ENCODE data around the gene EDC3. TPM values are rescaled to one million over a fixed set of nuclear protein-coding genes. Genes with fewer than 3 reads are reported as not detected.

The EDC3 gene
- total RNA-seq, 4 donors from 2014 or later = 14.4 to 18.8 (median 17.2) TPM

DNA sequence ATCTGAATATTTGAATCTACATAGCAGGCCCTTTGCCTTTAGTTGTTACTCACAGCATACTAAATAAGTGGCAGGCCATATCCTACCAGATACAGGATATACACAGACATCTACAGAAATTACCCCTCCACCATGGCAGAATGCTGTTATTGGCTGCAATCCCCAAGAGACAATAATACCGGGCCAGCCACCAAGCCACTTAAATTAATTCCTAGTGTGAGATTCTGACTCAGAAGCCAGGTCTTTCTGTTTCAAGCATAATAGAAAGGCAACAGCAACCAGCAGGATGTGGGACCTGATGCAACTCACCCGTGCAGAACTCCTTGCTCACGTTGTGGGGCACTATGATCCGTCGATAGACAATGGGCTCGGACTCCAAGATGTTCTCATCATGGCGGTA, 40.4 kb downstream of the EDC3 start:
- Histone ChIP-seq H3K9me3 (no peaks in the 10 kb centered on the region), H3K36me3 (peaks cover 0 to 10% (median 3%) of the 10 kb centered on the region in 3 donors), H3K27ac (no peak overlapping the region), H3K27me3 (no peaks in the 10 kb centered on the region), H3K4me1 (peaks cover 0 to 51% (median 16%) of the 10 kb centered on the region in 4 donors), H3K4me3 (no peak overlapping the region)
- no peak for DNase-seq (ENCODE audit: low spot score in 2 of 2)
- 80 to 84% methylated on average over 7 of the region's 7 CpGs for WGBS, 2 donors
- no peak for TF ChIP-seq POLR2A (IDR thresholded peaks at IDR 0.05)

DNA sequence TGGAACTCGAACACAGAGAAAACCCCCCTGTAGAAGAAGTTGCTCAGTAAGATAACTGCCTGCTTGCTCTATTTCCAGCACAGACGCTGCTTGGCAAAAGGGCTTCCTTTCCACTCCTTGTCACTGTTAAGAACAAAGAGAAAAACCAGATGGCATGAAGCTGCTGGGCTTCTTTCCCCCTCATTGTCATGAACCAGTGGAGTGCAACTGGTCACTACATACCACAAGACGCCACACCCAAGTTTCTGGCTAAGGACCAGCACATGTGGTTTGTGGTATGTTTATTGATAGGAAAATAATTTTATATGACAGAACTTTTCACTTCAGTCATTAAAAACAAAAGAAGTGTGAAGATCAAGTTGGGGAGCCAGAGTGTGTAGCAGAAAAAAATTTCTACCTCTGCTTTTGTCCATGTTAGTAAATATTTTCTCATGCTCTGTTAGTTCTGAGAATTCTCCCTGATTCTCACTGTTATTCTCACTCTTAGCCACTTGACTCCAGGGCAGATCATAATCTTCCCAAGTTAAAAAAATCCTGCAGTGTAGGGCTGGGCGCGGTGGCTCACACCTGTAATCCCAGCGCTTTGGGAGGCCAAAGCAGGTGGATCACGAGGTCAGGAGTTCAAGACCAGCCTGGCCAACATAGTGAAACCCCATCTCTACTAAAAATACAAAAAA, 42.3 kb downstream of the EDC3 start:
- H3K9me3 ChIP-seq = no peaks in the 10 kb centered on the region
- 67 to 75% methylated on average over 7 of the region's 7 CpGs for WGBS, 2 donors
- H3K36me3 ChIP-seq = peaks cover 0 to 10% (median 3%) of the 10 kb centered on the region in 3 donors
- TF ChIP-seq POLR2A (IDR thresholded peaks at IDR 0.05) (no peak), EP300 (IDR thresholded peaks at IDR 0.05) (no peak)
- TF ChIP-seq, protein P1, sequence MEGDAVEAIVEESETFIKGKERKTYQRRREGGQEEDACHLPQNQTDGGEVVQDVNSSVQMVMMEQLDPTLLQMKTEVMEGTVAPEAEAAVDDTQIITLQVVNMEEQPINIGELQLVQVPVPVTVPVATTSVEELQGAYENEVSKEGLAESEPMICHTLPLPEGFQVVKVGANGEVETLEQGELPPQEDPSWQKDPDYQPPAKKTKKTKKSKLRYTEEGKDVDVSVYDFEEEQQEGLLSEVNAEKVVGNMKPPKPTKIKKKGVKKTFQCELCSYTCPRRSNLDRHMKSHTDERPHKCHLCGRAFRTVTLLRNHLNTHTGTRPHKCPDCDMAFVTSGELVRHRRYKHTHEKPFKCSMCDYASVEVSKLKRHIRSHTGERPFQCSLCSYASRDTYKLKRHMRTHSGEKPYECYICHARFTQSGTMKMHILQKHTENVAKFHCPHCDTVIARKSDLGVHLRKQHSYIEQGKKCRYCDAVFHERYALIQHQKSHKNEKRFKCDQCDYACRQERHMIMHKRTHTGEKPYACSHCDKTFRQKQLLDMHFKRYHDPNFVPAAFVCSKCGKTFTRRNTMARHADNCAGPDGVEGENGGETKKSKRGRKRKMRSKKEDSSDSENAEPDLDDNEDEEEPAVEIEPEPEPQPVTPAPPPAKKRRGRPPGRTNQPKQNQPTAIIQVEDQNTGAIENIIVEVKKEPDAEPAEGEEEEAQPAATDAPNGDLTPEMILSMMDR (IDR thresholded peaks at IDR 0.05) = no peak
- H3K27ac ChIP-seq = peak overlapping the region in 2 of 4 donors; percentile 9 to 34
- H3K4me1 ChIP-seq = peaks cover 0 to 58% (median 16%) of the 10 kb centered on the region in 4 donors
- DNase-seq (ENCODE audit: low spot score in 2 of 2) = no peak
- no peak overlapping the region for H3K4me3 ChIP-seq
- no peaks in the 10 kb centered on the region for H3K27me3 ChIP-seq

DNA sequence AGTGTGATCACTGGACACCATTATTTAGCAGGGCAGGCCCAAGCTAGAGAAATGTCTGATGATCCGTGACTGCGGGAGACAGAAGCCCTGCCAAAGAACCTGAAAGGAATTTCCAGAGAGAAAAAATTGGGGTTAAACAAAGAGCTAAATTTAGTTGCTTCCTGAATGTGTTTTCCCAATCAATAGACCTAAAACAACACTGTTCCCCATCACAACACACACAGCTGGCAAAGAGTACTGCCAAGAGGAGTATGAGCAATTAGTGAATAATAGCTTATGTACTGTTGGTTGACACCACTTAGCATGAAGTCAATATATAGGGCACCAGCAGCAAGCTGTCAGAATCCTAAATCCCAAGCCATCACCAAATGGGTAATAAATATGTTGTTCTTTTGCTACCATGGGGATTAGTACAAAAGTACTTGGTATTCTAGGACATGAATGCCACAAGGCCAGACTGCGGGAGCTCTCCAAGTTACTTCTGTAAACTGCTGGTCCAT, 44.5 kb downstream of the EDC3 start:
- Histone ChIP-seq H3K4me1 (peaks cover 0 to 49% (median 16%) of the 10 kb centered on the region in 4 donors), H3K27me3 (no peaks in the 10 kb centered on the region), H3K36me3 (peaks cover 0 to 10% (median 3%) of the 10 kb centered on the region in 3 donors), H3K4me3 (no peak overlapping the region), H3K9me3 (no peaks in the 10 kb centered on the region), H3K27ac (peak overlapping the region in 2 of 4 donors; percentile 13 to 53)
- DNase-seq (ENCODE audit: low spot score in 2 of 2) = no peak
- WGBS, 2 donors = 50 to 57% methylated on average over 3 of the region's 3 CpGs
- TF ChIP-seq, protein P1 (IDR thresholded peaks at IDR 0.05) = no peak
- TF ChIP-seq POLR2A (IDR thresholded peaks at IDR 0.05) = no peak
- TF ChIP-seq EP300 (IDR thresholded peaks at IDR 0.05) = no peak

DNA sequence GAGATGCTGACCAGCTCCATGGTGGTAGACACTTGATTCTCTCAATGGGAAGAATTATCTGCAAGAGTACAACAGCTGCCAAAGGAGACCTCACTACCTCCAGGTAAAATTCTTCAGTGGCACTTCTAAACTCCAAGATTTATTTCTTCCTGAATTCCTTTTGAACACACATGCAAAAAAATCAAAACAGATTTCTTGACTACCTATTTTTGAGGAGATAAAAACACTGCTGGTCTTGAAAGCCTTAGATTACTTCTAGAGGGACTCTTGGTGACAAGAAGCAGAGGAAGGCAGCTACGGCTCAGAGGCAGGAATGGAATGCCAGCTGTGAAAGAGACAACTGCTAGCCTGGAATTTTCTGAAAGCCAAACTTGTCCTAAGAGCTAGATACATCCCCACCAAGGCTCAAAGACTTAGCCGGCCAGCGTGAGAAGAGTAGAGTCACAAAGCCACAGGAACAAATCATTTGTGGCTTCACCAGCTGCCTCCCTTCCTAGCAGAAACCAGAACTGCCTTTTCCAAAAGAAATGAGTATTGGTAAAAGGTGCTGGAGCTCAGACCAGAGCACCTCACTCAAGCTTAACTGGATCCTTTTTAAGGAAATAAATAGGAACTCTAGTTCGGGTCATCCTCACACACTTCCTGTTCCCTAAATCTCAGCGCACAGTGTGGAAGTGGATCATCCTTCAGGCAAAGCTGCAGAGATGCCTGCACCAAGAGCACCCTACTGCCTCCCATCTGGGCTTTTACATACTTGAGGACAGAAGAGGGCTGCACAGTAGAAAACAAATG, 47.6 kb downstream of the EDC3 start:
- H3K4me3 ChIP-seq = no peak overlapping the region
- peaks cover 0 to 4% (median 0%) of the 10 kb centered on the region in 3 donors for H3K36me3 ChIP-seq
- no peaks in the 10 kb centered on the region for H3K9me3 ChIP-seq
- no peak overlapping the region for H3K27ac ChIP-seq
- TF ChIP-seq, protein P1 (IDR thresholded peaks at IDR 0.05) = no peak
- no peak for TF ChIP-seq EP300 (IDR thresholded peaks at IDR 0.05)
- TF ChIP-seq POLR2A (IDR thresholded peaks at IDR 0.05) = no peak
- peaks cover 0 to 40% (median 3%) of the 10 kb centered on the region in 4 donors for H3K4me1 ChIP-seq
- no peak for DNase-seq (ENCODE audit: low spot score in 2 of 2)
- WGBS, 2 donors = 70 to 75% methylated on average over 5 of the region's 5 CpGs
- no peaks in the 10 kb centered on the region for H3K27me3 ChIP-seq

DNA sequence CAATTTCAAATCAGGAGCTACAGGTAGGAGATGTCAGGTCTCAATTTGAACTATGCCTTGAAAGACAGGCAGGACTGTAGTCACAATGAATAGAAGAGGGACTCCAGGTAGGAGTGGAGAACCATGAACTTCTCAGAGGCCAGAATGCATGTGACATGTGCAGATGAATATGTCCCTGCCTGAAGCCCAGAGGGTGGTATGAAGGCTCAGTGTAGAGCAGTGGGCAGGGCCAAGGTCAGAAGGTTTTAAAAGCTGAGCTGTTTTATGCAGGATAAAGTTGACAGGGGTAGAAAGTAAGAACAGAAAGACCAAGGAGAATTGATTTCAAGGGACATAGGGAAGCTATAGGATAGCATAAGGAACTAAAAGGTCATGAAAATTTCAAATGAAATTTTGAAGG, 49.3 kb downstream of the EDC3 start:
- Histone ChIP-seq H3K27me3 (no peaks in the 10 kb centered on the region), H3K36me3 (no peaks in the 10 kb centered on the region), H3K4me3 (no peak overlapping the region), H3K9me3 (no peaks in the 10 kb centered on the region), H3K4me1 (peaks cover 0 to 47% (median 5%) of the 10 kb centered on the region in 4 donors), H3K27ac (no peak overlapping the region)
- no peak for DNase-seq (ENCODE audit: low spot score in 2 of 2)
- TF ChIP-seq EP300 (IDR thresholded peaks at IDR 0.05) (no peak), POLR2A (IDR thresholded peaks at IDR 0.05) (no peak)
- TF ChIP-seq, protein P1 (IDR thresholded peaks at IDR 0.05) = no peak
